ENCODE data around the gene PARM1.

Gene PARM1

DNA sequence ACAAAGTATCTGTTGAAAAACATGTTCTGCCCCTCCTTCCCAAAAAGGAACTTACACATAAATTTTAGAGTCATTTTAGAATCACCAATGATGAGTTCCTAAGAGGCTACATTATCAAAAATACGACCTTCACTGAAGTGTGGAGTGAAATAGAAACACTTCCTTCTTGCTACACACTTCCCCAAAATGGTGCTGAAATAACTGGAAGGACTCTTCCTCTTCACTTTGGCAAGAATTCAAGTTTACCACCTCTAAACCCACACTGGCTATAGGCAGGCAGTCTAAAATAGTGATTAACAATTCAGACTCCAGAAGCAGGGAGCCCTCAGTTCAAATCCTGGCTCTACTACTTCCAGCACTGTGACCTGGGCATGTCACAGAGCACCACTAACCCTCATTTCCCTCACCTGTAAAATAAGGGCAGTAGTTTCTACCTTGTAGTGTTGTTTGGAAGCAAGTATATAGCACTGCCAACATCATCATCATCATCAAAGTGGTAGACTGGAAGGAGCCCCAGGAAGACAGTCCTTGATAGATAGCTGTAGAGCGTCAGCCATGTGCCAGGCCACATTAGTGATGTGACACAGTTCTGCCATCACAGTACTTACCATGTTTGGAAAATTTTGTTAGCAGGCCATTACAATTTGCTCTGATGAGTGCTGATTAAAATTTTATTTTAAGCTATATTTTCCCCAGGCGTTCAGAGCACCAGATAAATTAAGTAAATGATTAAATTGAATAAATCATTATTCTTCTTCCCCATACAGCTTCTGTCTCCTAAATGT is 103.3 kb downstream of the PARM1 start:
- no peak for DNase-seq

DNA sequence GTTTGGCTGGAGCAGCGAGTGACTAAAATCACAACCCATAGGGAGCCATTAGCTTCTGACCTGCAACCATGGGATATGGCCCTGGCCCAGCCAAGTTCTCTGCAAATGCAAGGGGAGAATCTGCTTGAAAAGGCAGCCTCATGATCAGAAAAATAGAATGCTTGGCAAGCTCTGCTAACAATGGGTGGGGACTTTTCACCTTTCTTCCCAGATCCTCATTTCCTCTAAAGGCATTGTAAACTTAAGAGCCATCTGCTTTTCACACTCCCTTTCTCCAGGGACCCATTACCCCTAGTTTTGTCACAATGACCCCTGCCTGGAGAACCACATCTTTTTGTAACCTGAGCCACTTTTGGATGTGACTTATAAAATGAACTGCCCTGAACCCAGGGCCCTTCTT is 104.3 kb downstream of the PARM1 start:
- no peak for DNase-seq

DNA sequence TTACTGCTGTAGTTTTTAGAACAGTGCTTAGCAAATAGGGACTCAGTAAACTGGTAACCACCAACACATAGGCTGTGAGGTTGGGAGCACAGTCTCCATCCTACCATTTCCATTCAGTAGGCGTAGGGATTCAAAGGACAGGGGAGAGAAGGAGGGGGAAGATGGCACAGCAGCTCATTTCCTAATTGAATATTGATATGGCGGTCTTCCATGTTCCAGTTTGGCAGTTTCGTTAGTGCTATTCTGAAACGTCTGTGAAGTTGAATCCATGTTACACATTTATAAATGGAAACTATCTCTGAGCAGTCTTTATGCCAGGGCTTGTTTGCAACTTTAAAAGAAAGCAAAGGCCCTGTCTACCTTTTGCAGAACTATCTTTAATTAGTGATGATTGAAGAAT is 105.5 kb downstream of the PARM1 start:
- DNase-seq, result no peak

DNA sequence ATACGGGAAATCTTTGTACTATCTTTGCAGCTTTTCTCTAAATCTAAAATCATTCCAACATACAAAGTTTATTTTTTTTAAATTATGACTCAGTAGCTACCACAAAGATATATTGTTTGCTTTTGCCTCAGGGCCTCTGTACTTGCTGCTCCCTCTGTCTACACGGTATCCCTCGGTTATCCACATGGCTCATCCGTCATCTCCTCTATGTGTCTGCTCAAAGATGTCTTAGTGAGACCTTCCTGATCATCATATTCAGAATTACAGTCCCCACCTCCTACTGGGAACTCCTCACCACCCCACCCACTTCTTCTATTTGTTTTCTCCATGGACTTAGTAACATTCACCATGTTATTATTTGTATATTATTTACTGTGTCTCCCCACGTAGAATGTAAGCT is 107.8 kb downstream of the PARM1 start:
- no peak for DNase-seq

DNA sequence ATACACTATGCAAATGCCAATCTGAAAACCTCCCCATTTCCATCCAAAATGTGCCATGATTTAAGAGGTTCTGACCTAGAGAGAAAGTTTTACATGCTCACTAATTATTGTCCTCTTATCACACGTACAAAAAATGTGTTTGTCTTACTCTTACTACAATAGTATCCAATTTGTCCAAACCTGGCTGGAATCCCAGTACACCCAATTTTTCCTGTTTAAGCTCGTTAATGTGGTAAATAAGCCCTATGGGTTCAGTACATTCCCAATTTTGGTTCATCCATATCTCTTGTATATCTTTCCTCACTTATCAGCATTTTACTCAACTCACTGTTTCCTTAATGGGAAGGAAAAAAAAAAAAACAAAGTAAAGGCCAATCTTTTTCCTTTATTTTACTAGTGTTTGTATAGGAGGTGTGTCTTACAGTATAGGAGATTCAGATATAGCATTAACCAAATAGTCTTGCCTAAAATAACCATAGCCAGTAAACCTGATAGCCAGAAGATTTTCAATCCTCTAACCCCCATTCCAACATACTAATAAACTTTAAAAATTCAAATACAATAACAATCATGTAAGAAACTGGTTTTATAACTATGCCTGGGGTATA is 109.8 kb downstream of the PARM1 start:
- DNase-seq, result no peak

DNA sequence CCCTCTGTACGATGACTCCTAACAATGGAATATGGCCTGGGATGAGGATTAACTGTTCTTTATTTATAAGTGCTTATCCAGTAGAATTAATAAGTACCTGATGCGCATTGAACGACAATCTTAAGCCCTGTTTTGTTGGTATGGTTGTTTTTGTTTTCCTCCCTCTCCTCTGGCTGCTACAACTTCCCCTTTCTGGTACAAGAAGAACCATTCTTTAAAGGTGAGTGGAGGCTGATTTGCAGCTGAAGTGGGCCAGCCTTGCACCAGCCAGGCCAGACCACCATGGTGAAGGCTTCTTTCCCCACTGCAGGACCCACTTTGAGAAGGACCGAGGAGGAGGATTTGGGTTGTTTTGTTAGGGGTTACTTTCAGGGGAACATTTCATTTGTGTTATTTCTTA is 113.3 kb downstream of the PARM1 start:
- no peak for DNase-seq

DNA sequence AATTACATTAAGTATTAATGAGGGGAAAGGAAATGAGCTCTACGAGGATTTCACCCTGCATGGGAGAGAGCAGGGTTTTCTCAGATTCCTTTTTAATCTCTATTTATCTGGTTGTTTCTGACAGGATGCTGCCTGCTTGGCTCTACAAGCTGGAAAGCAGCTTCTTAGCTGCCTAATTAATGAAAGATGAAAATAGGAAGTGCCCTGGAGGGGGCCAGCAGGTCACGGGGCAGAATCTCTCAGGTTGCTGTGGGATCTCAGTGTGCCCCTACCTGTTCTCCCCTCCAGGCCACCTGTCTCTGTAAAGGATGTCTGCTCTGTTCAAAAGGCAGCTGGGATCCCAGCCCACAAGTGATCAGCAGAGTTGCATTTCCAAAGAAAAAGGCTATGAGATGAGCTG is 113.7 kb downstream of the PARM1 start:
- DNase-seq, result no peak

DNA sequence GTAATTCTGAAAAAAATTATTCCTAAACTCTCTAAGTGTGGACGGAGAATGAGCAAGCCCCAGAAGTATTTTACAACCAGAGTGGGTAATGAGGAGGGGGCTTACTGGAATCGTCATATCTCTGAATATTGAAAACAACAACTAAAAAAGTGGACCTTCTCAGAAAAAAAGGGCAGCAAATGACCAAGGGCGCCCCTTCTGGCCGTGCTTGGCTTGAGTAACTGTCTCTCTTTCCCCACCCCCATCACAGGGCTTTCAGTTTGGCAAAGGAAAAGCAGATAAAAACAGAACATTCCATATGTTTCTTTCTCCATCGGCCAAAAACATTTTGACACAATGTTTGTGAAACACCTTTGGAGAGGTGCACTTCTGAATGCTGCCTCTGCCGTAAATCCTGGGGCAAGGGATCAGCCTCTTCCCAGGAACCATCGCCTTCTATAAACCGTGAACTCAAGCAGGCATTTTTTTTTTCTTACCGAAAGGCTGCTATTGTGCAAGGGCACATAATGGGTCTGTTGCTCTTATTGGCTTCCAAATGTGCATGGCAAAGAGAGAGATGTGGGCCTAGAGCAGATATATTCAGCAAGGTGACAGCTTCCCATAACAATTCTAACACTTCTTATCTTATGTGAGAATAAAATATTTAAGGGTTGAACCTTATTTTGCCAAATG is 115.4 kb downstream of the PARM1 start:
- no peak for DNase-seq

DNA sequence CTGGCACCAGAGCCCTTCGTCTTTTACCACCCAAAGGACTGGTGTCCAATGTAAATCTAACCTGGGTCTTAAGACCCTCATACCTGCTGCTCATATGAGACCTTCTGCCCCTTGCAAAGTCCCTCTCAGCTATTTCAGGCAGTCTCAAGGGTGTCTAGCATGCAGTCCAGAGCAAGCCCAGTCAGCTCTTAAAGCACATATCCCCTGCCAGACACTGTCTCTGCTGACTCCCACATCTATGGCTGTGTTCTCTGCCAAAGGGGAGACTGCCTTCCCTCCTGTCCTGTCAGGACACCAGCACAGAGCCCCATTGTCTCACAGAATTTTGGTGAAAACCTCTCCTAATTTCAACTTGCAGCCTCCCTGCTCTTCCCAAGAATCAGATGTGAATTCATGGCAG is 118.5 kb downstream of the PARM1 start:
- no peak for DNase-seq

DNA sequence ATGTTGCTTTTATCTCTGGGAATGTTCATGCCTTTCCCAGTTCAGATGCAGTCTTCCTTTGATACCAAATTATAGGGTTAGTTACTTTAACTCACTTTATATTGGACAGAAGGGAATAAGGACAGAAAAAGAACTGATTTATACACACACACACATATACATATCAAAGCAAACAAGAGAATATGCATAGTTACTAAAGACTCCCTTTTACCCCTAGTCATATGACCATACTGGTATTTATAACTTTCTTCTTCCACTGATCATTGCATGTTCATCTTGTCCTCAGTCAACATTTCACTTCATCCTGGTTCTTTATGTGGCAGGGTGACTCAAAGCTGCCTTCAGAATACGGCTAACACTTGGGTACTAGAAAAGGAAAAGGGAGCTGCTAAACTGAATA is 120.4 kb downstream of the PARM1 start:
- DNase-seq, result no peak

DNA sequence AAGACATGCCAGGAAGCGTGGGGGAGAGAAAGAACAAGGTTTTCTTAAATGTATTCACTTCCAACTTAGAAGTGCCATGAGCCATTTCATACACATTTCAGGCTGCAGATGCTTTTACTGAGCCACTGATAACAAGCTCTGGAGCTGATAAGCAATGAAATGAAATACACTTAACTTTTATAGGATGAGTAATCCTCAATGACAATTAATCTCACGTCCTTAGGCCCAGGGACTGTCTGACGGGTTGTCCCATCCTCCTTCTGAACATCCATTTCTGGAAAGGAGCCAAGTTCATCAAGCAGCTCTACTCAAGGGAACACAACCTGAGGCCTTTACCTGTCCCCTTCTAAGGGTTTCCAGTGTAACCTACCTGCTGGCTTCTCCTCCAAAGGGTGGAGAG is 121.2 kb downstream of the PARM1 start:
- no peak for DNase-seq

DNA sequence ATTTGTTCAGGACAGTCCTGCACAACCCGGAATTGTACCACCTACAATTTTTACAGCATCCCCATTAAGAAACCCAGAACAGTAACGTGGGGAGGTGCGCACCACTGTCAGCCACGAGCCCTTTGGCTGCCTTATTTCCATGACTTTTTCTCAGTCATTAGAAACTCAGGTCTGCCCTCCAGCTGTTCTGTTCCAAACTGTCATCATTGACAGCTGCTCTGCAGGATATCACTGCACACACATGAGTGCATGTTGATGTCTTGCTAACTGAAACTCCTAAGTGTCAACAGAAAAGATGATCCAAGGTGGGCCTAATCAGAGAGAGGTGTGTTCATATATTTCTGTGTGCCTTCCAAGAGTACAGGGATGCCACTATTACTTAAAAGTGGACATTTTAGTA is 123.4 kb downstream of the PARM1 start:
- no peak for DNase-seq

DNA sequence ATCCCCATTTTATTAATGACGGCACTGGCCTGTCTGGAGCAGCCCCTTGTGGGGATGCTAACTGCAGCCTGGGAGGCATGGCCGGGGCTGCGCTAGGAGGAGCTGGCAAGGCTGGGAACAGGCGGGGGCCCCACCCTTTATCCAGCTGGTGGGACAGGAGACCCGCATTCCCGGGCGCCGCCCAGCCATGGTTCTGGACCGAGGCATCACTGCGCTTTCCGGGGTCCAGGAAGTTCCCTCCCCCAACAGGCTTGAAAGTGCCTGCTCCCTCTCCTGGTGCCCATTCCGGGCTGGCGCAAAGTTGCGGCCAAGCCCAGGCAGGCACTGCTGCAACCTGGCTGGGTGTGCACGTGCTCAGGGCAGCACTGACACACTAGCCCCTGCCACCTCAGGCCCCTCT is 124.5 kb downstream of the PARM1 start:
- DNase-seq, result no peak

DNA sequence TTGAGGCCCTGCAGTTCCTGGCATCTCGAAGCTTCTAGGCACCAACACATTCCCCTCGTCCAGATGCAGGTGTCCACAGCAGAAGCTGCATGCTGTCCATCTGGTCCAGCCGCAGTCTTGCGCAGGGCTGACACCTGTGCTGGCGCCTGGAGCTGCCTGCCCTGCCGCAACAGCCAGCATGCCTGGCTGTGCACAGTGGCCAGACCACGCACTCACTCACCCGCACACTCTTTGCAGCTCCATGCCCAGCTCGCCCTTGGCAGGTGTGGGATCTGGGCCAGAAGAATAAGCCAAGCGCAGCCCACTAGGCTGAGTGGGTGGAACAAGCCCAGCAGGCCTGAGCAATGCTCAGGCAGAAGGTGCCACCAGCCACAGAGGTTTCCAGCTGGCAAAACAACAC is 125.6 kb downstream of the PARM1 start:
- DNase-seq, result no peak

DNA sequence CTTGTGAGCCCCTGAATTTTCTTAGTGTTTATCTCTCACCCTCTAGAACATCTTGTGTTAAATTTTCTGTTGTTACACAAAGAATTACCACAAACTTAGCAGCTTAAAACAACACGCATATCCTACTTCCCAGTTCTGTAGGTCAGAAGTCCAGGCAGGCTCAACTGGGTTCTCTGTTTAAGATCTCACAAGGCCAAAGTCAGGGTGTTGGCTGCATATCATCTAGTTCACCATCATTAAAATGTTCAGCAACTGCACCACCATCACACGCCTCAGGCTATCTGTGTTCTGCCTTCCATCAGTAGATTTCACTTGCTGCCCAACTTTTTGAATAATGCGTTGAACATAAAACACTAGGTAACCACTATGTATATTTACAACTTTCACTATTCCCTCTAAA is 130.5 kb downstream of the PARM1 start:
- no peak for DNase-seq

DNA sequence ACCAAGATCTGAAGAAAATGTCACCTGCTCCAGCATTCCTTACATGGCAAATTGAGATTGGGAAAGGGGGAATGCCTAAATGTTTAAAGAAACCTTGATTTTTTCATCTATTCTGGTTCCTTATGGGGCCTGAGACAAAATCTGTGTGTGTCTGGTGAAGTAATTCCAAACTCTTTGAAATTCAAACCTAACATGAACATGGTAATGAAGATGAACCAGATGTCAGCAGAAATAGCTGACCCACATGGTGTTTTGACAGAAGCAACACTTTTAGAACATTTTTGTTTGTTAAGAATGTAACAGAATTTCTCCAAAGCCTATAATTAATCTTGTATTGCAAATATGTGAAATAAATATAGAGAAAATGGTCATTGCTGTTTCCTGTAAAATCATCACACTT is 133.0 kb downstream of the PARM1 start:
- no peak for DNase-seq

DNA sequence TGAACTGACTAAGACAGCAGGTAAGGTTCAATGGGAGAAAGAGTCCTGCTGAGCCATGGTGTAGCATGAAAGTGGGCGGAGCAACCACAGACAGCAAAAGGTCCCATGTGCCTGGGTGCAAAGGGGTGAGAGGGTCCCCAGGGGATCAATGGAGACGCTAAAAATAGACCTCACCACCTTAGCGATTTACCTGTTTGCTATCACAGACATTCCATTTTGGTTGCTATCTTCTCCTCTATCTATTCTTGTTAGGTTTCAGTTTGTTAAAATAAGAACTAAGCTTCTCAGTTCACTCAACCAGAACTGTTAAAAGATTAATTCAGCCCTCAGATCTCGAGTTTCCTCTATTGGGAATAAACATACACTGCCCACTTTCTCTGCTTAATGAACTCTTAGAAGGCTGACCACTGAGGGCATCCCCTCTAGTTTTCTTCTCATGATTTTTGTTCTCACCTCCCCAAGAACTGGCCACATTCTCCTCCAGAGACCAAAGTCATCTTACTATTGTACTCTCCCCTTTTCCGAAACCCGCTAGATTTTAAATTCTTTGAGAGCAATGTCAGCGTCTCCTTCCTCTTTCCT is 136.7 kb downstream of the PARM1 start:
- DNase-seq, result no peak

DNA sequence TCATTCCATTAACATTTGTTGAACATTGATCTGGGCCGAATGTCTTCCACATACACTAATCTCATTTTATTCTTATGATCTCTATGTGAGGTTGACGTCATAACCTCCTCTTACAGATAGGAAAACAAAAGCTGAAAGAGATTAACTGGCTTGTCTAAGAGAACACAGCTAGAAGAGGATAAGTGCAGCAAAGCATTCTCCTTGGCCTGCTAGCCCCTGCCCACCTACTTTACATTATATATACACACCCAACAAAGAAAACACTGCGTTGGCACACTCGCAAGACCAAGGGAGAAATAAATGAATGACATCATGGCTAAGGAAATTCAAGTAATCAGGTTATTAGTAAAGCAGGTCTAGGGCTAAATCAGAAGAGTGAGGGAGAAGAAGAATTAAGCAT is 138.4 kb downstream of the PARM1 start:
- DNase-seq, result no peak

DNA sequence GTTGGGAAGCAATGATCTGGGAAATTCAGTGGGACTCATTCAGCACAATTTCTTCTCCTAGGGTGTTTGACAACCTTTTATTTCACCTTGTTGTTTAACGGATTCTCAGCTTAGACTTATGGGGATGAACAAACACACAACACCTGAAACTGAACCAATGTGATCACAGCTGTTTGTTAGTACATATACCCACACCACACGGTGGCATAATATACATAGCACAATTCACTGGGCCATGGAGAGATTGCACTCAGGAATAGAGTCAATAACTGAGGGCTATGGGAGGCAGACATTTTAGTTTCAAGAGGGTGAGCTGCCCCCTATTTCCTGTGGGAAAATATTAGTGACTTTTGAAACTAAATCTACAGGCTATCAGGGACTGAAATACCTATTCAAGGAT is 148.0 kb downstream of the PARM1 start:
- DNase-seq, result no peak

DNA sequence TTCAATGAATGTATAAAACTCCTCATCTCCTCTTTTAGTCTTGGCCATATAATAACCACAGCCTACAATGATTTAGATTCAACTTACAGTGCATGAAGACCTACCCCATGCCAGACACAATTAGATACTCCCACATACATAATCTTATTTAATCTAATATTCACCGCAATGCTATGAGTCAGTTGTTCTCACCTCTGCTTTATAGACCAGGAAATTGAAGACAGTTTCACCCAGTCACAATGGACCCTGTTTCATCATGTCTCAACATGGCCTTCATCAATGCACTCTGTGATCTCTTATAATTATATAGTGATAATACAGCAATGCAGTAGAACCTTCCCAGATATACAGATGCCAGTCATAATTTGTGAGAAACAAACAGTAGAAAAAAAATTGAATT is 148.6 kb downstream of the PARM1 start:
- no peak for DNase-seq

DNA sequence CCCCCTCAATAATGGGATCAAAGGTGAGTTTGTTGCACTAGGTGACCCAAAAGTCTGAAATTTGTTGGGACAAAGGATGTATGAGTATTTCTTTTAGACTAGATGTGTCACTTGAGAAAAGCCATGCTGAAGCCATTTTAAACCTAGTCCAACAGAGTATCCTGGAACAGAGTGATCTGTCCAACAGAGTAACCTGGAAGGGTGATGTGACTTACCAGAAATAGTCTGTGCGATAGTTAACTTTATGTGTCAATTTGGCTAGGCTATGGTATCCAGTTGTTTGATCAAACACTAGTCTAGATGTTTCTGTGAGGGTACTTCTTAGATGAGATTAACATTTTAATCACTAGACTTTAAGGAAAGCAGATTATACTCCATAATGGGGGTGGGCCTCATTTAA is 154.5 kb downstream of the PARM1 start:
- DNase-seq, result no peak

DNA sequence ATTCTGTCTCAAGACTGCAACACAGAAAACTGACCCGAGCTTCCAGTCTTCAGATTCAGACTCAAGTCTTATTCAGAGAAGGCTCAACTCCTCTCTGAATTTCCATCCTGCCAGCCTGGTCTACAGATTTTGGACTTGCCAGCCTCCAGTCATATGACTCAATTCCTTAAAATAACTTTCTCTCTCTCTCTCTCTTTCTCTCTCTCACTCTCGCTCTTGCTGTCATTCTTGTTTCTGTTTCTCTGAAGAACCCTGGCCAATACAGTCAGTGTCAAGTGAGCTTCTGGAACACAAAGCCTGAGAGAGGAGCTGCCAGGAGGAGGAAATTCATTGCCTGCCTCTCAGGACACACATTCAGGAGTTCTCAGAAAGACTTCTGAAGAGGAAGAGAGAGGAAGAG is 154.9 kb downstream of the PARM1 start:
- DNase-seq, result no peak

DNA sequence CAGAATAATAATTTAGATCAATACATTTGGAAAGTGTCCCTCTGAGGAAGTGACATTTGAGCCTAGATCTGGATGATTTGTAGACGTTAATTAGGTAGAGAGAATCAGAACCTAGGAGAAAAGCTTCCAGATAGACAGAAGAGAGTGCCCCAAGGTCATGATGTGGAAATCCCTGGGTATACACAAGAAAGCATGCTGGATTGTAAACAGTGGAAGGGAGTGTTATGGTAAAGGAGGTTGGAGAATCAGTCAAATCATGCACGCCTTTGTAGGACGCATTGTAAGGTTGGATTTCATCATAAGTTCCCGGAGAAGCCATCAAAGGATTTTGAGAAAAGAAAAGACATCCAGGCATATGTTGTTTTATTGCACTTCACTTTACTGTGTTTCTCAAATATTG is 156.3 kb downstream of the PARM1 start:
- DNase-seq, result no peak

DNA sequence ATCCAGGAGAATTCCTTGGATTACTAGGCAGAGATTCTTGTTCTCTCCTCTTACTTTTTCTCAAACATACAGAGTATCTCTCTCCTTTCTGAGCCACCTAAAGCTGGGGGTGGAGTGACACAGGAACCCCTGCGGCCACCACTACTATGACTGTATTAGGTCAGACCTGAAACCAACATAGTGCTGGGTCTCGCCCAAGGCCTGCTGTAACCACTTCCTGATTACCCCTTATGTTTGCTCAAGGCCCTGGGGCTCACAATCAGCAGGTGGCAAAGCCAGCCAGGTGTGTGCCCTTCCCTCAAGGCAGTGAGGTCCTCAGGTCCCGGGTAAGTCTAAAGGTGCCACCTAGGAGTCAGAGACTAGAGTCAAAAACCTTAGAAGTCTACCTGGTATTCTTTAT is 166.4 kb downstream of the PARM1 start:
- DNase-seq, result no peak

Data from activated gamma-delta T cell (primary cell).